NCI-H1048 (cell line): Measurements from ENCODE around the gene LRRC43.

ENCODE experiments used
- DNase-seq: peaks from one replicate; lab custom pipeline; 2025; lab: John Stamatoyannopoulos, UW

The LRRC43 gene

GRCh38 chr12:122226366-122227125 lies 43.6 kb downstream of the LRRC43 start:
- DNase-seq: no peak

GRCh38 chr12:122227341-122227740 lies 44.4 kb downstream of the LRRC43 start:
- no peak for DNase-seq

DNA sequence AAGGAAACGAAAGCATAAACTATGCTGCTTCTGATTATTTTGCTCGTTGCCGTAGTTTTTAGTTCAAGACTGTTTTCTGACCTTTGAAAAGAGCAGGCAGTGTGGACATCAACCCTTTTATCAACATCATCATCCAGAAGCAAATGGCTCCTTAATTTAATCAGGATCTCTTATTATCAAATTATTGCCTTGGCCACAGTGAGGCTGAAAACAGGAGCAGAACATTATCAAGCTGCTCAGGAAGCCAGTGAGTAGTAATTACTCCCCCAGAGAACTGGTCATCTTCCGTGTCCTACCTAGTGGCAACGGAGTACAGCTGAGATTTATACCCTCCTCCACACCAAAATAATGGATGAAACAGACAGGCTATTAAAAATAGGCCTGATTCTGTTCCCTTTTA lies 45.2 kb downstream of the LRRC43 start:
- DNase-seq: no peak

GRCh38 chr12:122230798-122231197 lies 47.9 kb downstream of the LRRC43 start:
- no peak for DNase-seq

- no peak for DNase-seq
Observed at GRCh38 chr12:122232691-122233090, 49.8 kb downstream of the LRRC43 start.

GRCh38 chr12:122235741-122236140 lies 52.8 kb downstream of the LRRC43 start:
- no peak for DNase-seq

- no peak for DNase-seq
Observed at GRCh38 chr12:122238861-122239260, 55.9 kb downstream of the LRRC43 start.

GRCh38 chr12:122243965-122244364 lies 61.0 kb downstream of the LRRC43 start:
- no peak for DNase-seq

GRCh38 chr12:122244565-122245371 lies 61.8 kb downstream of the LRRC43 start:
- no peak for DNase-seq

DNA sequence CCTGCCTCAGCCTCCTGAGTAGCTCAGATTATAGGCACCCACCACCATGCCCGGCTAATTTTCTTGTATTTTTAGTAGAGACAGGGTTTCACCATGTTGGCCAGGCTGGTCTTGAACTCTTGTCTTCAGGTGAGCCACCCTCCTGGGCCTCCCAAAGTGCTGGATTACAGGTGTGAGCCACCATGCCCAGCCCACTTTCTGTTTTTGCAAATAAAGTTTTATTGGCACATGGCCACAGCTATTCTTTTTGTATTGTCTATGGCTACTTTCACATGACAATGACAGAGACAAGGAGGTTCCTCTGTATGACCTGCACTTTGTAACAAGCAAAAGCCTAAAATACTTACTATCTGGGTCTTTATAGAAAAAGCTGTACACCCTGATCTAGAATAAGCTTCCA lies 62.6 kb downstream of the LRRC43 start:
- no peak for DNase-seq

DNA sequence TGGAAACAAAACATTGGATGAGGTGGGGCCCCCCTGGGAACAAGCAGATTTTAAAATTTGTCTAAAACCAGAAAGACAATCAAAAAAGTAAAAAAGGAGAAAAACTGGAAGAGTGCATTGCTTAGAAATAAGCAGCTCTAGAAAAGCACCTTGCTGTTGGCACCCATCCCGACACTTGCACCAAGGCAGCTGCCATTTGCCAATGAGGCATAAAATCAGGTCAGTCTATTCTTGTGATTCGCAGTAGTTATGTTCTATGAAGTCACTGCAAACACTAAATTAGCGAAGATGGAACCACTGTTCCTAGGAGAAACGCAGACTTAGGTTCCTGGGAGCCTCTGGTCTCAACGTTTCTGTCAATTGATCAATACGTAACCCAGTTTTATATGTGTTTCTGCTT lies 67.1 kb downstream of the LRRC43 start:
- DNase-seq: no peak

GRCh38 chr12:122250536-122250935 lies 67.6 kb downstream of the LRRC43 start:
- no peak for DNase-seq
